Fibroblast of skin of left biceps (primary cell): ENCODE data around the gene IGF2BP3.
"Not testable (repeated sequence)": the region's sequence is repeated elsewhere in the genome, so short reads cannot be mapped to it uniquely, and the experiment has no call there.

Experiments used
- DNase-seq, 2 experiments: peaks; one replicate each; pipeline ENCODE4 v3.0.0-alpha.2; 2013; ENCODE audit warnings: low read depth in 2 of 2

Gene IGF2BP3

GRCh38 chr7:23341846-23342598 is 128.3 kb downstream of the IGF2BP3 start:
- no peak for DNase-seq

GRCh38 chr7:23338863-23339262 is 131.4 kb downstream of the IGF2BP3 start:
- no peak for DNase-seq

GRCh38 chr7:23338439-23338838 is 131.9 kb downstream of the IGF2BP3 start:
- DNase-seq, result no peak

GRCh38 chr7:23337374-23337773 is 132.9 kb downstream of the IGF2BP3 start:
- DNase-seq, result no peak

GRCh38 chr7:23336799-23337283 is 133.4 kb downstream of the IGF2BP3 start:
- no peak for DNase-seq

- no peak for DNase-seq
Observed at GRCh38 chr7:23336086-23336485, 134.2 kb downstream of the IGF2BP3 start.

- no peak for DNase-seq
Observed at GRCh38 chr7:23335621-23336020, 134.7 kb downstream of the IGF2BP3 start.

GRCh38 chr7:23335136-23335535 is 135.2 kb downstream of the IGF2BP3 start:
- DNase-seq, result no peak

GRCh38 chr7:23334482-23335056 is 135.7 kb downstream of the IGF2BP3 start:
- peak; percentile 93 to 94 for DNase-seq

GRCh38 chr7:23333671-23334246 is 136.5 kb downstream of the IGF2BP3 start:
- peak; percentile 89 to 92 for DNase-seq

GRCh38 chr7:23332910-23333612 is 137.2 kb downstream of the IGF2BP3 start:
- DNase-seq, result peak in 1 of 2 experiments; percentile 22

- DNase-seq, result no peak
Observed at GRCh38 chr7:23332193-23332592, 138.1 kb downstream of the IGF2BP3 start.

GRCh38 chr7:23331132-23331531 is 139.2 kb downstream of the IGF2BP3 start:
- DNase-seq, result no peak

GRCh38 chr7:23315366-23315765 is 154.9 kb downstream of the IGF2BP3 start:
- DNase-seq, result no peak

- not testable (repeated sequence) for DNase-seq
Observed at GRCh38 chr7:23312141-23312540, 158.2 kb downstream of the IGF2BP3 start.

GRCh38 chr7:23308754-23309153 is 161.5 kb downstream of the IGF2BP3 start:
- no peak for DNase-seq

GRCh38 chr7:23306936-23307521 is 163.3 kb downstream of the IGF2BP3 start:
- no peak for DNase-seq

GRCh38 chr7:23299770-23300300 is 170.5 kb downstream of the IGF2BP3 start:
- DNase-seq, result no peak

- peak; percentile 86 to 87 for DNase-seq
Observed at GRCh38 chr7:23298885-23299769, 171.2 kb downstream of the IGF2BP3 start, which contains the start of gene MALSU1. Gene MALSU1, plus strand, starts transcription at chr7:23299339. Its CDS starts 14 bp downstream, at chr7:23299353.

- DNase-seq, result peak; percentile 47 to 48
Observed at GRCh38 chr7:23298141-23298881, 172.0 kb downstream of the IGF2BP3 start.
